Measurements from ENCODE around the gene TCP11L2. TPM values are rescaled to one million over a fixed set of nuclear protein-coding genes. Genes with fewer than 3 reads are reported as not detected.
A peak's percentile ranks its signal among the peaks of the same experiment; 100 is the strongest.

Gene TCP11L2
- total RNA-seq, 1 donor from 2014 or later = 14.0 TPM

DNA sequence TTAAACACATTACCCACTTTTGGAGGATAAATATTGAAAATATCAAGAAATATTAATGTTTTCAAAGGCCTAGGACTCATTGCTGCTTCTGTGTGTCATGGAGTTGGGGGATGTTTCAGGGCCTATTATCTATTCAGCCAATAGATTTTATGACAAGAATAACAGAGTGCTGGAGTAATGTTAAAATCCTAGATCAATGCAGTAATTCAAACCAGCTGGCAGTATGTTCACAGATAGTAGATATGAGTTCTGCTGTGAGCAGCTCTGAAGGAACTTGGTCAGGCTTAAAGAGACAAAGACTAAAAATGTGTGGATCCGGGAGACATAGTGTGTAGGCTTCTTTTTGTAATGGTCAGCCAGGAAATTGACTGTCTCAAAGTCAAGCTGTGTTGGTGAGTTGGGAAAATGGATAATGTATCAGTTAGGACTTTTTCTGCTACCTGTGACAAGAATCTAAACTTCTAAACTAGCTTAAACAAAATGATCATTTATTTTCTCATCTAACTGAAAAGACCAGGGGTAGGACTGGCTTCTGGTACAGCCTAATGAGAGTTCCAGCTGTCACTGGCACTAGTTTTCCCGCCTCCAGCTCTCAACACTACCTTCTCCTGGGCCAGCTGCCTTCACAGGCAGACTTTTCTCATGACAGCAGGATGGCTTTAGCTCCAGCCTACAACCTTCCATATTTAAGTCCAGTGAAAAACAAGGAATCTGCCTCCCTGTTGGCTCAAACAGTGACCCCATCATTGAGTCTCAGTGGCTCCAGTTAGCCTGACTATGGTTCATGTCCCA is 38.7 kb downstream of the TCP11L2 start:
- Mint-ChIP-seq H3K4me3 (ENCODE audit: unreplicated experiment) (no peak overlapping the region), H3K36me3 (ENCODE audit: low read depth, unreplicated experiment) (no peaks in the 10 kb centered on the region), H3K27me3 (ENCODE audit: unreplicated experiment) (no peaks in the 10 kb centered on the region), H3K4me1 (ENCODE audit: unreplicated experiment) (no peaks in the 10 kb centered on the region), H3K9me3 (ENCODE audit: unreplicated experiment) (no peaks in the 10 kb centered on the region), H3K27ac (ENCODE audit: unreplicated experiment) (no peak overlapping the region)
- TF ChIP-seq, protein P1, sequence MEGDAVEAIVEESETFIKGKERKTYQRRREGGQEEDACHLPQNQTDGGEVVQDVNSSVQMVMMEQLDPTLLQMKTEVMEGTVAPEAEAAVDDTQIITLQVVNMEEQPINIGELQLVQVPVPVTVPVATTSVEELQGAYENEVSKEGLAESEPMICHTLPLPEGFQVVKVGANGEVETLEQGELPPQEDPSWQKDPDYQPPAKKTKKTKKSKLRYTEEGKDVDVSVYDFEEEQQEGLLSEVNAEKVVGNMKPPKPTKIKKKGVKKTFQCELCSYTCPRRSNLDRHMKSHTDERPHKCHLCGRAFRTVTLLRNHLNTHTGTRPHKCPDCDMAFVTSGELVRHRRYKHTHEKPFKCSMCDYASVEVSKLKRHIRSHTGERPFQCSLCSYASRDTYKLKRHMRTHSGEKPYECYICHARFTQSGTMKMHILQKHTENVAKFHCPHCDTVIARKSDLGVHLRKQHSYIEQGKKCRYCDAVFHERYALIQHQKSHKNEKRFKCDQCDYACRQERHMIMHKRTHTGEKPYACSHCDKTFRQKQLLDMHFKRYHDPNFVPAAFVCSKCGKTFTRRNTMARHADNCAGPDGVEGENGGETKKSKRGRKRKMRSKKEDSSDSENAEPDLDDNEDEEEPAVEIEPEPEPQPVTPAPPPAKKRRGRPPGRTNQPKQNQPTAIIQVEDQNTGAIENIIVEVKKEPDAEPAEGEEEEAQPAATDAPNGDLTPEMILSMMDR (IDR thresholded peaks at IDR 0.05; ENCODE audit: unreplicated experiment) = no peak
- DNase-seq (ENCODE audit: low spot score) = no peak

DNA sequence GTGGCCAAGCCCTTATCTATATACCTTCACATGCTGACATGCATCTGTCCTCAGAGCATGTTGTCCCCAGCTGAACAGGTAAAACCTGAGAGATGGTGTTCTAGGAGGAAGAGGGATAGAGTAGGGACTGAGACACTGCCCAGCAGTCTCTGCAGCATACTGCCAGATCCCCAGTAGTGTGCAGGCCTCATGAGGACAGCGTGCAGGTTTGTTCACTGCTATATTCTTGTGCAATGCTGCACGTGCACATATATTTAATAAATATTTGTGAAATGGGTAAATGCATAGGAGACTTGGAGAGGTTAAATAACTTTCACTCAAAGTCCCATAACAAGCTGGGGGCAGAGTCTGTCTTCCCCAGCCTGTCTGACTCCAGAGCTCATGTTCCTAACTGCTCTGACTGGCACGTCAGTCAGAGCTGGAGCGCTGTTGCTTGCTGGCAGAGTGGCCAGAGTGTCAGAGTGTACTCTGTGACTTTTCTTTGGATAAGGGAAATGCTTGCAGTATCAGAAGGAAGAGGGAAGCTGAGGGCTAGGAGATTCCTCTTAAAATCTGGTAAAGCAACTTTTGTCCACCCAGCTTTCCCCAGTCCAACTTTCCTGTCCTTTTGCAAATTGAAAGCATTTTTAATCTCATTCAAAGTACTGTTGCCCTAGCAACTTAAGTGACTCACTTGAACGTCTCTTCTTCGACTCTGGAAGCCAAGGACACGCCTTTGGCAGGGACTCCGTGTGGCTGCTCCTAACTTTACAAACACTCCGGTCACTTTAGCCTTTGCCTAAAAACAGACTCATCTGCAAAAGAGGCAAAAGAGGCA is 40.1 kb downstream of the TCP11L2 start:
- DNase-seq (ENCODE audit: low spot score) = no peak
- H3K36me3 Mint-ChIP-seq (ENCODE audit: low read depth, unreplicated experiment) = no peaks in the 10 kb centered on the region
- H3K4me1 Mint-ChIP-seq (ENCODE audit: unreplicated experiment) = no peaks in the 10 kb centered on the region
- no peak overlapping the region for H3K4me3 Mint-ChIP-seq (ENCODE audit: unreplicated experiment)
- TF ChIP-seq, protein P1 (IDR thresholded peaks at IDR 0.05; ENCODE audit: unreplicated experiment) = no peak
- H3K9me3 Mint-ChIP-seq (ENCODE audit: unreplicated experiment) = no peaks in the 10 kb centered on the region
- no peak overlapping the region for H3K27ac Mint-ChIP-seq (ENCODE audit: unreplicated experiment)
- no peaks in the 10 kb centered on the region for H3K27me3 Mint-ChIP-seq (ENCODE audit: unreplicated experiment)

DNA sequence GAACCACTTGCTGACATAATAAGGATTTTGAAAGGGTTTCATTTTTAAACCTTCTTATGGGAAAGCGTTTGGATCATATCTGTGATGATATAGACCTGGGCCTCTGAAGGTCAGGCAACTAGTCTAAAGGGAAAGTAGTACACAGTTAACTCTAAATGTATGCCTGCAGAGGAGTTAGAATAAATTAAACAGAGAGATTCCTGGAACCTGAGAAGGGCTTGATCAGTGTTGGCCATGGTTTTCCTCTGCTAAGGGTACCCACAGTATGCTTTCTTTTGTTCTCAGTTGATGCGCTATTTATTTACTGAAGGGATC is 40.6 kb downstream of the TCP11L2 start:
- H3K36me3 Mint-ChIP-seq (ENCODE audit: low read depth, unreplicated experiment) = no peaks in the 10 kb centered on the region
- no peak overlapping the region for H3K4me3 Mint-ChIP-seq (ENCODE audit: unreplicated experiment)
- TF ChIP-seq, protein P1 (IDR thresholded peaks at IDR 0.05; ENCODE audit: unreplicated experiment) = no peak
- H3K27ac Mint-ChIP-seq (ENCODE audit: unreplicated experiment) = no peak overlapping the region
- H3K27me3 Mint-ChIP-seq (ENCODE audit: unreplicated experiment) = no peaks in the 10 kb centered on the region
- no peak for DNase-seq (ENCODE audit: low spot score)
- H3K4me1 Mint-ChIP-seq (ENCODE audit: unreplicated experiment) = no peaks in the 10 kb centered on the region
- no peaks in the 10 kb centered on the region for H3K9me3 Mint-ChIP-seq (ENCODE audit: unreplicated experiment)

DNA sequence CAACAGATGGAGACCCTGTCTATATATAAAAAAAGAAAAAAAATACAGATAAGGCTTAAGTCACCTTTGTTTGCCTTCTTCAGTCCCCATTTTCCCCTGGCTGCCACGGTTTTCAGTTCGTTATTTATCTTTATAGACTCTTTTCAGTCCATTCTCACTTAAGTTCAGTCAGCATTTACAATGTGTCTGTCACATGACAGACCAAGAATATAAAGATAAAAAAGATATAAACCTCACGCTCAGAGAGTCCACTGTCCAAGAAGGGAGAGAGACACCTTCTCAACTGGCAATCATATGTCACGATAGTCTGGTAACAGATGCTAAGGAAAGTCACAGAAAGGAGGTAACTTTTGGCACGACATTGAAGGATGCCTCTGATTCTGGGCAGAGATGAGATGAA is 41.6 kb downstream of the TCP11L2 start:
- TF ChIP-seq, protein P1 (IDR thresholded peaks at IDR 0.05; ENCODE audit: unreplicated experiment) = no peak
- Mint-ChIP-seq H3K27ac (ENCODE audit: unreplicated experiment) (no peak overlapping the region), H3K4me1 (ENCODE audit: unreplicated experiment) (no peaks in the 10 kb centered on the region), H3K9me3 (ENCODE audit: unreplicated experiment) (no peaks in the 10 kb centered on the region), H3K27me3 (ENCODE audit: unreplicated experiment) (no peaks in the 10 kb centered on the region), H3K4me3 (ENCODE audit: unreplicated experiment) (no peak overlapping the region), H3K36me3 (ENCODE audit: low read depth, unreplicated experiment) (no peaks in the 10 kb centered on the region)
- DNase-seq (ENCODE audit: low spot score) = no peak

DNA sequence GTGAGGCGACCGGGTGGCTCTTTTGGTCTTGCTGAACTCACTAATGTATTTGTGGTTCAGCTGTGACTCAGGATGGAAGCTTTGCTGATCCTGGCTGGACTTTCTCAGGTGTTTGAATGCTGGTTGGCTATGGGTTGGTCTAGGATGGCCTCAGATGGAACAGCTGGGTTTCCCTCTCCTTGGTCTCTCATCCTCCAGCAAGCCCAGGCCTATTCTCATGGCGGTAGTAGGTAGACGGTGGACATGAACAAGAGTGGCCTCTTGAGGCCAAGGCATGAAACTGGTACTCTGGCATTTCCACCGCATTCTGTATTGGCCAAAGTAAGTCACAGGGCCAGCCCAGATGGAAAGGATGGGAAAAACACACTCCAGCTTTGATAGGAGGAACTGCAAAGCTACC is 43.2 kb downstream of the TCP11L2 start:
- Mint-ChIP-seq H3K36me3 (ENCODE audit: low read depth, unreplicated experiment) (no peaks in the 10 kb centered on the region), H3K27me3 (ENCODE audit: unreplicated experiment) (no peaks in the 10 kb centered on the region), H3K4me1 (ENCODE audit: unreplicated experiment) (no peaks in the 10 kb centered on the region), H3K4me3 (ENCODE audit: unreplicated experiment) (no peak overlapping the region), H3K9me3 (ENCODE audit: unreplicated experiment) (no peaks in the 10 kb centered on the region), H3K27ac (ENCODE audit: unreplicated experiment) (no peak overlapping the region)
- DNase-seq (ENCODE audit: low spot score) = peak; percentile 53
- TF ChIP-seq, protein P1 (IDR thresholded peaks at IDR 0.05; ENCODE audit: unreplicated experiment) = peak; percentile 35
